NCI-H2107 (cell line): ENCODE results near the gene VAX1.
"Not testable (repeated sequence)": the region's sequence is repeated elsewhere in the genome, so short reads cannot be mapped to it uniquely, and the experiment has no call there.

Experiments used
- DNase-seq: peaks from one replicate; lab custom pipeline; 2025; lab: John Stamatoyannopoulos, UW

VAX1 gene

DNA sequence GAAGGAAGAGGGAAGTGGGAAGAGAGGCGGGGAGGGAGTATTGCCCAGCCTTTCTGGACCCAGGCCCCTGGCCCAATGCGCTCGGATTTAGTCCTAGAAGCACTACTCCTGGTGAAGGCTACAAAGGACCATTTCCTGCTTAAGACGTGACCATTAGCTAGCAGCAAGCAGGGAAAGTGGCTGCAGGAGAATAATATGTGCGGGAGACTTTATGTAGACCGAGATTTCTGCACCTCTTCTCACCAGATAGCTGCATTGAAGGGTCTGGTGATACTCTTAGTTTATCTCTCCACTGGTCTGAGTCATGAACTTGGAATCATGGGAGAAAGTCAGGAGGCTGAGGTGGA, 3.1 kb downstream of the VAX1 start:
- no peak for DNase-seq

DNA sequence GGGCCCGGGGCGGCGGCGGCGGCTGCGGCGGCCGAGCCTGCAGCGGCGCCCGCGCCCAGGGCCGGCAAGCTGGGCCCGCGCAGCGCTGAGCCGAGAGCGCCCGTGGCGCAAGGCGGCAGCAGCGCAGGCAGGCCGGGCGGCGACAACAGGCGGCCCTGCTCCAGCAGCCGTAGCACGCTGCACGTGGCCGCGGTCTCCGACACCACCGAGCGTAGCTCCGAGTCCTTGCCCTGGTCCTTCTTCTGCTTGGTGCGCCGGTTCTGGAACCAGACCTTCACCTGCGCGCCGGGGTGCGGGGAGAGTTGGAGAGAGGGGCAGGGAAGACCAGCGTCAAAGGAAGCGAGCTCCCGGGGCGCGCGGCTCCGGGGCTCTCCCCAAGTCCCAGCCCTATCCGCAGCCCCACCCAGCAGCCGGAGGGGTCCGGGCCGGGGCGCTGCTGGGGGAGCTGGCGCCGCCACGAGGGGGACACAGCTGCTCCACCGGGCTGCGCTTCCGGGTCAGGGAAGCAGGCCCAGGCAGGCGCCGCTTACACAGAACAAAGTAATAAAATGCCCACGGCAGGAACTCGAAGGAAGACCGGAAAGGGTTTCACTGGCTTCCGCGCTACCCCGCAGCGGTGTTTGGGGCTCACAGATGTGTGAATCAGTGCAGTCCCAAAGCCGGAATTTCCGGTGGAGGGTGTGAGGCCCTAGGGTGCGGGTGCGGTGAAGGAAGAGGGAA, 3.6 kb downstream of the VAX1 start:
- DNase-seq, result no peak

GRCh38 chr10:117134056-117134305, 4.1 kb downstream of the VAX1 start:
- no peak for DNase-seq

- DNase-seq, result no peak
These were observed 4.6 kb downstream of the VAX1 start for GRCh38 chr10:117133273-117134055.

DNA sequence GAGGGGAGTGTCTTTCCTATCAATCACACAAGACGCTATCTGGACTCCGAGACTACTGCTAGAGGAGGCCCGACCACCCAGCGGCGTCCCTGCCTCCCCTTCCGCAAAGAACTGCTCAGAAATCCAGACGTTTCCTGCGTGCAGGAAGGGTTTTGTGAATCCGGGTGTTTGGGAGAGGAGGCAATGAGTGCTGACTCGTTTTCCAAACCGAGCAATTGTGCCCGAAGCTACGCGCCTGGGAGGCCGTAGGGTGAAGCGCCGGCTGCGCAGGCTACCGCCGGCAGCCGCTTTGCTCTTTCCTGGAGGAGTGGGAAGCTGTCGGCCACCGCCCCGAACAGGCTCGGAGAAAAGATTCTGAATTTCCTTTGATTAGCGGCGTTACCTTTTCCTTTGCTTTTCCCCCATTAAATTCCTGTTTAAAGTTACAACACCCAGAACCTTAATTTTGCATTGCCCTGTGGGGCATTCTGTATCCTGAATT, 5.3 kb downstream of the VAX1 start:
- DNase-seq, result no peak

DNA sequence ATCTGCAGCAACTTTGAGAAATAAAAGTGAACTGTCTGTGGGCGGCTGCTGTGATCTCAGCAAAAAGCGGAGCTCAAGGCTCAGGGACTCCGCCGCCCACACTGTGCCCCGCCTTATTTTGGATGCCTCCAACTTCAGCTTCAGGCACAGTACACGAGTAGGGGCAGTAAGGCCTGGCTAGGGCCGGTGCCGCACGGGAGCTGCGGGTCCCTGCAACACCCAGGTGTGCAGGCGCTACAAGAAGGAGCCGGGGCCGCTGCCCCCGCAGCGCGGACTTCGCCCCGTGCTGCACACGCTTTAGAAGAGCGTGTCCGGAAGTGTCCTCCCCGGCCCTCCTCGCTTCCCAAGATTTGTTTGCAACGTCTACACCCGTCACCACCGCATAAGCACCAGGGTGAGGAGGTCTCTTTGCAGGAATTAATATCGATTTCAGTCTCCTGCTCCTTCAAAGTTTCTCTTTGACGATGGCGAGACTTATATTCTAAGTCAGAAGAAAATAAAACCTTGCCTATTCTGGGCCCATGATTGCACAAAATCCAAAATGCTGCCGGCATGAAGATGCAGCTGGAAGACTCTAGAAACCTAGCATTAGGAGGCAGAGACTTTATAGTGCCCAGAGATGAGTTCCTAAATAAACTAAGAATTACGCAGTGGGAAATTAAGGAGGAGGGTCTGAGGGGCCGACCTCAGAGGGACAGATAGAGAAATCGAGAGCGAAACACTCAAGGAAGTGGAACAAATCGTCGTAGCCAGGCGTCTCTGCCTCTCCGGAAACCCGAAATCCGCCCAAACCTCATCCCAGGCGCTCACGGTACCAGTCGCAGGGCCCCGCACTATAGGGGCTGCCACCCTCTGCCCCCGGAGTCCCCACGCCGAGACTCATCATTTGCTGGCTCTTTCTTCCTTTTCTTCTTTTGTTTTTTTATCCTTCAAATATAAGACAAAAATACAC, 6.4 kb downstream of the VAX1 start:
- DNase-seq, result no peak

- DNase-seq, result no peak
These were observed 7.2 kb downstream of the VAX1 start for GRCh38 chr10:117130862-117131375.

DNA sequence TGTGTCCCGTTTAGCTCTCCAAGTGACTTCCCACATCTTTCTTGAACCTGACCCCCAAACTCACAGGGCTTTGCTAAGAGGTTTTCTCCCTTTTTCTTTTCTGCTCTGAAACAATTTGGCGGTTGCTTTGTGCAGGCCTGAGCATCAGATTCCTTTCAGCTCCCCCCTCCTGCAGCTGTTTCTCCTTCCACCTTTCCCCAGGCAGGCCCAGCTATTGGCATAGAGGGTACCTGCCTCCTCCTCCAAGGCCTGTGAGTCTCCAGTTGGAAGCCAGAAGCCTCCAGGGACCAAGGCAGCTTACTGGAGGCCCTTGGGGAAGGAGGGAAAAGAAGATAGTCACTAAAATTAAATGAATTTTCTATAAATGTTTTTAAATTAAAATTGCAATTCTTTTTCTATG, 7.7 kb downstream of the VAX1 start:
- DNase-seq, result no peak

DNA sequence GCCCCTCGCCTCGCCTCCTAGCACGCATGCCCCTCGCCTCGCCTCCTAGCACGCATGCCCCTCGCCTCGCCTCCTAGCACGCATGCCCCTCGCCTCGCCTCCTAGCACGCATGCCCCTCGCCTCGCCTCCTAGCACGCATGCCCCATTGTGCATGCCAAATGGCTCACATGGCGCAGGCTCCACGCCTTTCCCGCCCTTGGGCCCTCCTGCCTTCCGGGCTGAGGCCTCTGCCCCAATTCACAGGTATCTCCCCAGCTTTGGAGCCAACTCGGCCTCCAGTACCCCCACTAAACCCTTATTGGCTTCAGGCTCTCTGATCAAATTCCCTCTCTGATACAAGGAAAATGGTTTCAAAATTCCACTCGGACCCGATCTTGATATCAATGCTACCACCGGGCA, 11.4 kb downstream of the VAX1 start:
- DNase-seq, result not testable (repeated sequence)

- no peak for DNase-seq
These were observed 12.0 kb downstream of the VAX1 start for GRCh38 chr10:117126034-117126433.

DNA sequence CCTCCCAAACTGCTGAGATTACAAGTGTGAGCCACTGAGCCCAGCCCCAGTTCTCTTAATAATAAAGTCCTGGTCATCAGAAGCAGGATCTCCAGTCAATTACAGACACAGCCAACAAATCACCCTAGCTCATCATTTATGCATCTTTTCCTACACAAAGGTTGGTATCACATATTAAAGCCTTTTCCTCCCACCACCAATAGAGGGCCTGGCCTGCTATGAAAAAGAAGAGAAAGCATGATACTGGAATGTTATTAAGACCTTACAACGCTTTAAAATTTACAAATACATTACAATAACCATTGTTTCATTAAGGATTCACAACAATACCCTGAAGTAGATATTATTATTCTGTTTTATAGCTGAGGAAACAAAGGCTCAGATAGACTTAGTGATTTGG, 25.9 kb downstream of the VAX1 start:
- DNase-seq, result no peak

GRCh38 chr10:117107238-117107637, 30.8 kb downstream of the VAX1 start:
- no peak for DNase-seq

DNA sequence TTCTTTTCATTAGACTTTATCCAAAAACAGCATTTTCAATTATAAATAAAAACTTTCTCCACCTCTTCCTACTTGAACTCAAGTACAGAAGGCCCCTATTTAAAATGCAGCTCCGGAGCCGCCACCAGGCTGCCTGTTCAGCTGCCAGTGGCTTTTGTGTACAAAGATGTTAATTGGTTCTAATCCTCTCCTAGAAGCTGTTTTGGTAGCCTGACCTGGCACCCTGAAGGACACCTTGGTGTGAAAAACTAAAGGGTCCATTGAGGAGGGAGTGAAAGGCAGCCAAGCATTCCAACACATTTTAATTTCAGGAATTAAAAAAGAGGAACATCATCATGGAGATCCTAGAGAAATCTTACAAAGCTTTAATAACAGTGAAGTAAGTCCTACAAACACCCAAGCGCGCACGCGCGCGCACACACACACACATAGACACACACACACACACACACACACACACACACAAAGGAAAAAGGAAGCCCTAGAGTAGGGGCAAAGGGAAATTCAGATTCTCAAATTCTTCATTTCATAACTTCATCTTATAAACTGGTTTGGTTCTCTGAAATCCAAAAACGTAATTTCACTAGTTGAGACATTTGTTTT, 41.4 kb downstream of the VAX1 start:
- no peak for DNase-seq

DNA sequence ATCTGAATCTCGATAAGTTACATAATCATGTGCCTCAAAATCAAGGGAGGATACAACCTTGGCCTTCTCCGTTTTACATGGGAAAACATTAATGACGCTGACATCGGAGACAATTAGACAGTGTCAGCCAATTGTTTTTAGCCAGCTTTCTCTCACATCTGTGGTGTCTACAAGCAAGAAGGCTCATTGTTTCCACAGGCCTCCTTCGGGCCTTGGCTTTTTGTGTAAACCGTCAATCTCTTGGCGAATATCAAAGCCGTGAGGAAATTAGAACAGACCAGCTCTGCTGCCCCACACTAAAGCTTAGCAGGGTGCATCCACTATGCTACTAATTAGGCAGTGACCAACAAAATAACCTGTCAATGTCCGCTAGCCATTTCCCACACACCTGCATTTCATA, 43.2 kb downstream of the VAX1 start:
- DNase-seq, result no peak

DNA sequence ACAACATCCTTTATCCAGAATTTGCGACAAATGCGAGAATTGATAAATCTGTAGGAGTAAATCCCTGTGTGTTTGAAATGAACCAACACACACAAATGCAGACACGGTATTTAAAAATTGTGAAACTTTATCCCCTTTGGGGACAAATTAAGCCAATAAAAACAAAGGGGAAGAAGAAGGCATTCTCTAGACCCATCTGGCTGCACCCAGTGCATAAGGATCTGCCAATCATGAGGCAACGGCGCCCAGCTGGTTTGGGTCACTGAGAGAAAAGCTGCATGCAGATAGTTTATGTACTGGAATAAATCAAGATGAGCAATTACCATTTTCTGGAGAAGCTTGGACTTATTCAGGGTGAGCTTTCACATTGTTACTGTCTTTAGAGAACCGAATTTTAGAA, 45.7 kb downstream of the VAX1 start:
- no peak for DNase-seq

GRCh38 chr10:117090834-117091233, 47.2 kb downstream of the VAX1 start:
- no peak for DNase-seq

GRCh38 chr10:117087521-117087920, 50.5 kb downstream of the VAX1 start:
- no peak for DNase-seq

DNA sequence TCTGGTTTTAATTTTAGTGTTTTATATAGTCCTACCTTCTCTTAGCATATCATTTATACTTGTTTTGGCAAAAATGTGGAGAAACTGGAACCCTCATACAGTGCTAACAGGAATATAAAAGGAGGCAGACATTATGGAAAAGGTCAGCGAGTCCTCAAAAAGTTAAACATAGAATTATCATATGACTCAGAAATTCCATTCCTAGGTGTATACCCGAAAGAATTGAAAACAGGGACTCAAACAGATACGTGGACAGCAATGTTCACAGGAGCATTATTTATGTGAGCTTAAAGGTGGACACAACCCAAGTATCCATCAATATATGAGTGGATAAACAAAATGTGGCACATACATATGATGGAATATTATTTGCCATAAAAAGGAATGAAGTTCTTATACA, 51.5 kb downstream of the VAX1 start:
- DNase-seq, result no peak

GRCh38 chr10:117084421-117085246, 53.4 kb downstream of the VAX1 start:
- not testable (repeated sequence) for DNase-seq
